WTC11 (cell line): Measurements from ENCODE around the gene PCED1A.

Experiments used
- CREB1 ChIP-seq: sonication (generic); formaldehyde crosslinking; IDR thresholded peaks from 2 replicates; pipeline ENCODE4 v1.8.0; 2023; ENCODE audit warnings: mild to moderate bottlenecking, missing genetic modification reagents
- E2F4 ChIP-seq: sonication (generic); formaldehyde crosslinking; IDR thresholded peaks from 2 replicates; pipeline ENCODE4 v1.8.1; 2022; ENCODE audit warnings: low read depth, mild to moderate bottlenecking, moderate library complexity, missing genetic modification reagents, borderline replicate concordance
- TF ChIP-seq, protein P1 (sequence below): fragments of 200-600 bp; IDR thresholded peaks from 2 replicates; pipeline ENCODE4 v1.8.0; 2022; ENCODE audit warnings: antibody characterized with exemption

GRCh38 chr20:2800521-2801285, 39.8 kb downstream of the PCED1A start, which contains the start of gene CPXM1:
- TF ChIP-seq E2F4 (CRISPR knock-in tag) (no peak), CREB1 (CRISPR knock-in tag) (no peak)
- TF ChIP-seq, protein P1, sequence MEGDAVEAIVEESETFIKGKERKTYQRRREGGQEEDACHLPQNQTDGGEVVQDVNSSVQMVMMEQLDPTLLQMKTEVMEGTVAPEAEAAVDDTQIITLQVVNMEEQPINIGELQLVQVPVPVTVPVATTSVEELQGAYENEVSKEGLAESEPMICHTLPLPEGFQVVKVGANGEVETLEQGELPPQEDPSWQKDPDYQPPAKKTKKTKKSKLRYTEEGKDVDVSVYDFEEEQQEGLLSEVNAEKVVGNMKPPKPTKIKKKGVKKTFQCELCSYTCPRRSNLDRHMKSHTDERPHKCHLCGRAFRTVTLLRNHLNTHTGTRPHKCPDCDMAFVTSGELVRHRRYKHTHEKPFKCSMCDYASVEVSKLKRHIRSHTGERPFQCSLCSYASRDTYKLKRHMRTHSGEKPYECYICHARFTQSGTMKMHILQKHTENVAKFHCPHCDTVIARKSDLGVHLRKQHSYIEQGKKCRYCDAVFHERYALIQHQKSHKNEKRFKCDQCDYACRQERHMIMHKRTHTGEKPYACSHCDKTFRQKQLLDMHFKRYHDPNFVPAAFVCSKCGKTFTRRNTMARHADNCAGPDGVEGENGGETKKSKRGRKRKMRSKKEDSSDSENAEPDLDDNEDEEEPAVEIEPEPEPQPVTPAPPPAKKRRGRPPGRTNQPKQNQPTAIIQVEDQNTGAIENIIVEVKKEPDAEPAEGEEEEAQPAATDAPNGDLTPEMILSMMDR, result no peak
